Measurements from ENCODE around the gene PHYKPL. TPM values are rescaled to one million over a fixed set of nuclear protein-coding genes. Genes with fewer than 3 reads are reported as not detected.

The PHYKPL gene
- total and polyA plus RNA-seq, 9 donors: 31.8 to 93.3 (median 61.6) TPM

DNA sequence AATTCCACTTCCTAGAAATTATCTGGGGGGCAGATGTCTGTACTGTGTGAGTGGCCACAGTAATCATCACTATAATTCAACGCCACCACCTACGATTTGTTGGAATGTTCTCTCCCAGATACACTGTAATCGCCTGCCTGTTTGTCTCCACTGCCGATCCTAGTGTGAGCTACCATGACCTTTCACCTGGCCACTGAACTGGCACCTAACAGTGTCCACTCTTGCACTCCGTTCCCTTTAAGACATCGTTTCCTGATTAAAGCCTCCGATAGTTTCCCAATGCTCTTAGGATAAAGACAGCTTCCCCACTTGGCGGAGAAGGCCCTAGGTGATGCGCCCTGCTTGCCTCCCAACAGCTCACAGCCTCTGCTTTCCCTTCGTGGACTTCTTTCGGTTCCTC lies 4.0 kb downstream of the PHYKPL start:
- Histone ChIP-seq H3K9me3 (no peaks in the 10 kb centered on the region), H3K36me3 (no peaks in the 10 kb centered on the region), H3K27me3 (no peaks in the 10 kb centered on the region), H3K4me3 (no peak overlapping the region), H3K27ac (no peak overlapping the region), H3K4me1 (ENCODE audit: insufficient read depth) (peaks cover 10% of the 10 kb centered on the region)
- no peak for DNase-seq
- intact Hi-C loops (cut with DNase I): loop anchor here in 1 of 4 donors (10.0 kb wide), 1 partner anchor 84 kb away; no protein-coding TSS in a partner anchor
- TF ChIP-seq, protein P1, sequence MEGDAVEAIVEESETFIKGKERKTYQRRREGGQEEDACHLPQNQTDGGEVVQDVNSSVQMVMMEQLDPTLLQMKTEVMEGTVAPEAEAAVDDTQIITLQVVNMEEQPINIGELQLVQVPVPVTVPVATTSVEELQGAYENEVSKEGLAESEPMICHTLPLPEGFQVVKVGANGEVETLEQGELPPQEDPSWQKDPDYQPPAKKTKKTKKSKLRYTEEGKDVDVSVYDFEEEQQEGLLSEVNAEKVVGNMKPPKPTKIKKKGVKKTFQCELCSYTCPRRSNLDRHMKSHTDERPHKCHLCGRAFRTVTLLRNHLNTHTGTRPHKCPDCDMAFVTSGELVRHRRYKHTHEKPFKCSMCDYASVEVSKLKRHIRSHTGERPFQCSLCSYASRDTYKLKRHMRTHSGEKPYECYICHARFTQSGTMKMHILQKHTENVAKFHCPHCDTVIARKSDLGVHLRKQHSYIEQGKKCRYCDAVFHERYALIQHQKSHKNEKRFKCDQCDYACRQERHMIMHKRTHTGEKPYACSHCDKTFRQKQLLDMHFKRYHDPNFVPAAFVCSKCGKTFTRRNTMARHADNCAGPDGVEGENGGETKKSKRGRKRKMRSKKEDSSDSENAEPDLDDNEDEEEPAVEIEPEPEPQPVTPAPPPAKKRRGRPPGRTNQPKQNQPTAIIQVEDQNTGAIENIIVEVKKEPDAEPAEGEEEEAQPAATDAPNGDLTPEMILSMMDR (IDR thresholded peaks at IDR 0.05): no peak
- TF ChIP-seq EP300 (IDR thresholded peaks at IDR 0.05): no peak
- no peak for TF ChIP-seq POLR2A (IDR thresholded peaks at IDR 0.05)
- whole genome bisulfite sequencing, 3 donors: 92 to 94% (median 93%) methylated on average over 11 of the region's 11 CpGs

DNA sequence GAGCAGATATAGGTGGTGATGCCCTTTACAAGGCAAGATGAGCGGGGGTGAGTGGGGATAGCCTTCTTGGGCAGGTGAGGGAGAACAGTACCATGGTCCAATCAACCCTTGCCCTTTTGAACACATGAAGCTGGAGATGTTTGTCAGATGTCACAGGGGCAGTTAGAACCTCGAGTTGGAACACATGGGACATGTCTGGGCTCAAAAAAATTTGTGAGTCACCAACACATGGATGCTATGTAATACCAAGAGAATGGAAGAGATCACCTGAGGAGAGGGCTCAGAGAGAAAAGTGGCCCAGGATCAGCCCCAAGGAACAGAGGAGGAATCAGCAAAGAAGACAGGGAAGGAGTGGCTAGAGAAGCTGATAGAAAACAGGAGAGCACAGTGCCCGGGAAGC lies 4.7 kb downstream of the PHYKPL start:
- intact Hi-C loops (cut with DNase I): loop anchor here in 1 of 4 donors (10.0 kb wide), 1 partner anchor 83 kb away; no protein-coding TSS in a partner anchor
- H3K9me3 ChIP-seq: no peaks in the 10 kb centered on the region
- H3K4me3 ChIP-seq: no peak overlapping the region
- DNase-seq: no peak
- H3K36me3 ChIP-seq: no peaks in the 10 kb centered on the region
- H3K4me1 ChIP-seq (ENCODE audit: insufficient read depth): peaks cover 10% of the 10 kb centered on the region
- H3K27me3 ChIP-seq: no peaks in the 10 kb centered on the region
- 91 to 96% (median 91%) methylated on average over 3 of the region's 3 CpGs for WGBS, 3 donors
- H3K27ac ChIP-seq: no peak overlapping the region
- TF ChIP-seq POLR2A (IDR thresholded peaks at IDR 0.05) (no peak), EP300 (IDR thresholded peaks at IDR 0.05) (no peak)
- TF ChIP-seq, protein P1 (IDR thresholded peaks at IDR 0.05): no peak

DNA sequence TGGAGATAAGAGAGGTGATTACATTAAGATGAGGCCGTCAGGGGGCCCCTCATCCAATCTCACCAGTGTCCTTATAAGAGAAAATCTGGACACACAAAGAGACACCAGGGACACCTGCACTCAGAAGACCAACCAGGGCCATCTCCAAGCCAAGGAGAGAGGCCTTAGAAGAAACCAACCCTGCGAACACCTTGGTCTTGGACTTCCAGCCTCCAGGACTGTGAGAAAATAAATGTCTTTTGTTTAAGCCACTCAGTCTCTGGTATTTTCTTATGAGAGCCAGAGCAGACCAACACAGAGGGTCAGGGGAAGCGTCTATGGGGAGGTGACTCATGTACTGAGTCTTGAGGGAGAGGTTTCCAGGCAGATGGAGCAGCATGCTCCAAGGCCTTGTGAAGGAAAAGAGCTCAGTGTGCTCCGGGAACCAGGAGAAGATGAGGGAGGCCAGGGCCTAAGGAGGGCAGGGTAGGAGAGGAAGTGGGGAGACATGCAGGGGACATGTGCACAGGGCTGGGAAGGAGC lies 5.4 kb downstream of the PHYKPL start:
- no peak for DNase-seq
- H3K36me3 ChIP-seq: no peaks in the 10 kb centered on the region
- peaks cover 10% of the 10 kb centered on the region for H3K4me1 ChIP-seq (ENCODE audit: insufficient read depth)
- H3K4me3 ChIP-seq: no peak overlapping the region
- H3K27me3 ChIP-seq: no peaks in the 10 kb centered on the region
- intact Hi-C loops (cut with DNase I): loop anchor here in 1 of 4 donors (10.0 kb wide), 1 partner anchor 82 kb away; no protein-coding TSS in a partner anchor
- H3K9me3 ChIP-seq: no peaks in the 10 kb centered on the region
- no peak for TF ChIP-seq EP300 (IDR thresholded peaks at IDR 0.05)
- no peak for TF ChIP-seq POLR2A (IDR thresholded peaks at IDR 0.05)
- TF ChIP-seq, protein P1 (IDR thresholded peaks at IDR 0.05): no peak
- H3K27ac ChIP-seq: no peak overlapping the region
- 73 to 96% (median 79%) methylated on average over 4 of the region's 4 CpGs for WGBS, 3 donors

DNA sequence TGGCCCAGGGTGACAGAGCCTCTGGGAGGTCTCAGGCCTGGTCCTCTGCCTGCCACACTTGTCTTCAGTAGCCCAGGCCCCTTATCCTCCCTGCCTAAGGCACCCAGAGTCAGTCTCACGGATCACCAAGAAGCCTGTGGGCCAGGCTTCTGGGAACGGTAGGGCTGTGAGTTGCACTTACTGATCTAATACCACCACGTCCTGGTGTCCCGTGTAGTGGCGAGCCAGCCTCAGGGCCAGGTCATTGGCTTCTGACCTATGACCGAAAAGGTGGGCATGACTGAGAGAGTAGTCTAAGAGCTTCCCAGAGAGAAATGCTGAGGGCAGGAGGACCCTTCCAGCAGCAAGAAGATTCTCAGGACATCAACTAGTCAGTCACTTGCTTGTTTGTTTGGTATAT lies 7.4 kb downstream of the PHYKPL start:
- 70 to 91% (median 74%) methylated on average over 6 of the region's 6 CpGs for WGBS, 3 donors
- H3K4me1 ChIP-seq (ENCODE audit: insufficient read depth): no peaks in the 10 kb centered on the region
- H3K9me3 ChIP-seq: no peaks in the 10 kb centered on the region
- no peak overlapping the region for H3K27ac ChIP-seq
- intact Hi-C loops (cut with DNase I): loop anchor here in 1 of 4 donors (10.0 kb wide), 1 partner anchor 80 kb away; no protein-coding TSS in a partner anchor
- H3K4me3 ChIP-seq: no peak overlapping the region
- no peak for TF ChIP-seq EP300 (IDR thresholded peaks at IDR 0.05)
- no peak for TF ChIP-seq POLR2A (IDR thresholded peaks at IDR 0.05)
- TF ChIP-seq, protein P1 (IDR thresholded peaks at IDR 0.05): no peak
- no peaks in the 10 kb centered on the region for H3K36me3 ChIP-seq
- no peak for DNase-seq
- H3K27me3 ChIP-seq: no peaks in the 10 kb centered on the region
